Measurements from ENCODE around the gene PLCB4. TPM values are rescaled to one million over a fixed set of nuclear protein-coding genes. Genes with fewer than 3 reads are reported as not detected.

The PLCB4 gene
- total RNA-seq, 4 donors from 2014 or later, result 2.3 to 3.9 (median 3.3) TPM

DNA sequence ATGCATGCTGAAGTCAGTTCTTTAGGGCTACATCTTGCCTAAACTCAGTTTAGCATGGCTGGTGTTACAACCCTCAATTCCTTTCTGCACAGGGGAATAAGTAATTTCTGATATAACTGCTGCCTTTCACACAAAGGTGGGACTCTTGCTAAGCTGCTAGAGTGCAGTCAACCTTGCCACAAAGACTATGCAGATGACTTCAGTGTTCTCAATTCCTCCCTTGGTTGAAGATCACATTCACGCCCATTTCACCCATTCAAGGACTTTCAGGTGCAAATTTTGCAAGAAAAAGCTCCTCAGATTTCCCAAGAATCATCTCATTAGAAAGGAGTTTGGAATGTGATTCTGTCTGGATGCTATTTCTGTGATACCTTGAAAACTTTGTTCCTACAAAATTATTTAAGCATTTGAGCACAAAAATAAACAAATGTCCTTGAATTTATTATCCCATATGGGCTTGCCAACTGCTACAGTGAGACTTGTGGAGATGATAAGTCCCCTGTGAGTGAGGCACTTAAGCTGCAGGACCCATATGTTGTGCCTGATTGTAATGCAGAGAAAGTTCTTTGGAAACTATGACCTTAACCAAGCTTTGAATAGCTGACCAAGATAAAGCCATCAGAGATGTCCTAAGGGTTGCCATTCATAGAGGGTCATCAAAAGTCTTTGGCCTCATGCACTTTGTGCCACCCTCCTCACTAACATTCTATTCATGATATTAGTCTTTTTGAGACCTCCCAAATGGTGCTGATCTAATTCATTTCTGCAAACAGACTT lies 111.8 kb downstream of the PLCB4 start:
- H3K4me3 ChIP-seq, result no peak overlapping the region
- H3K27me3 ChIP-seq, result no peaks in the 10 kb centered on the region
- peaks cover 6% of the 10 kb centered on the region in 2 donors for H3K4me1 ChIP-seq
- in situ Hi-C loops (cut with MboI; ENCODE audit: low sequenced_read_pairs in 4 of 4) (no loop called here), intact Hi-C loops (cut with DNase I; ENCODE audit: low total_unique reads) (no loop called here)
- no peaks in the 10 kb centered on the region for H3K9me3 ChIP-seq
- DNase-seq (no peak), ATAC-seq (no peak)
- H3K36me3 ChIP-seq, result no peaks in the 10 kb centered on the region
- H3K27ac ChIP-seq, result no peak overlapping the region
- TF ChIP-seq POLR2A (IDR thresholded peaks at IDR 0.05), result no peak
- TF ChIP-seq, protein P1, sequence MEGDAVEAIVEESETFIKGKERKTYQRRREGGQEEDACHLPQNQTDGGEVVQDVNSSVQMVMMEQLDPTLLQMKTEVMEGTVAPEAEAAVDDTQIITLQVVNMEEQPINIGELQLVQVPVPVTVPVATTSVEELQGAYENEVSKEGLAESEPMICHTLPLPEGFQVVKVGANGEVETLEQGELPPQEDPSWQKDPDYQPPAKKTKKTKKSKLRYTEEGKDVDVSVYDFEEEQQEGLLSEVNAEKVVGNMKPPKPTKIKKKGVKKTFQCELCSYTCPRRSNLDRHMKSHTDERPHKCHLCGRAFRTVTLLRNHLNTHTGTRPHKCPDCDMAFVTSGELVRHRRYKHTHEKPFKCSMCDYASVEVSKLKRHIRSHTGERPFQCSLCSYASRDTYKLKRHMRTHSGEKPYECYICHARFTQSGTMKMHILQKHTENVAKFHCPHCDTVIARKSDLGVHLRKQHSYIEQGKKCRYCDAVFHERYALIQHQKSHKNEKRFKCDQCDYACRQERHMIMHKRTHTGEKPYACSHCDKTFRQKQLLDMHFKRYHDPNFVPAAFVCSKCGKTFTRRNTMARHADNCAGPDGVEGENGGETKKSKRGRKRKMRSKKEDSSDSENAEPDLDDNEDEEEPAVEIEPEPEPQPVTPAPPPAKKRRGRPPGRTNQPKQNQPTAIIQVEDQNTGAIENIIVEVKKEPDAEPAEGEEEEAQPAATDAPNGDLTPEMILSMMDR (IDR thresholded peaks at IDR 0.05 in 4 of 5, conservative IDR thresholded peaks at IDR 0.05 in 1 of 5), result no peak

GRCh38 chr20:9185511-9185910 lies 116.6 kb downstream of the PLCB4 start:
- DNase-seq (no peak), ATAC-seq (no peak)
- H3K27me3 ChIP-seq, result no peaks in the 10 kb centered on the region
- in situ Hi-C loops (cut with MboI; ENCODE audit: low sequenced_read_pairs in 4 of 4), result no loop called here
- H3K9me3 ChIP-seq, result no peaks in the 10 kb centered on the region
- H3K4me3 ChIP-seq, result no peak overlapping the region
- H3K36me3 ChIP-seq, result no peaks in the 10 kb centered on the region
- H3K27ac ChIP-seq, result no peak overlapping the region
- TF ChIP-seq, protein P1 (IDR thresholded peaks at IDR 0.05 in 4 of 5, conservative IDR thresholded peaks at IDR 0.05 in 1 of 5), result no peak
- no peaks in the 10 kb centered on the region for H3K4me1 ChIP-seq
- intact Hi-C loops (cut with DNase I; ENCODE audit: low total_unique reads), result no loop called here

- H3K4me3 ChIP-seq, result no peak overlapping the region
- ATAC-seq, result no peak
- no peaks in the 10 kb centered on the region for H3K27me3 ChIP-seq
- H3K36me3 ChIP-seq, result no peaks in the 10 kb centered on the region
- no peaks in the 10 kb centered on the region for H3K4me1 ChIP-seq
- TF ChIP-seq POLR2A (IDR thresholded peaks at IDR 0.05), result no peak
- TF ChIP-seq, protein P1 (IDR thresholded peaks at IDR 0.05 in 4 of 5, conservative IDR thresholded peaks at IDR 0.05 in 1 of 5), result no peak
- no peaks in the 10 kb centered on the region for H3K9me3 ChIP-seq
- DNase-seq, result no peak
- intact Hi-C loops (cut with DNase I; ENCODE audit: low total_unique reads), result no loop called here
- in situ Hi-C loops (cut with MboI; ENCODE audit: low sequenced_read_pairs in 4 of 4), result no loop called here
- no peak overlapping the region for H3K27ac ChIP-seq
Observed at GRCh38 chr20:9186396-9186795, 117.5 kb downstream of the PLCB4 start.

DNA sequence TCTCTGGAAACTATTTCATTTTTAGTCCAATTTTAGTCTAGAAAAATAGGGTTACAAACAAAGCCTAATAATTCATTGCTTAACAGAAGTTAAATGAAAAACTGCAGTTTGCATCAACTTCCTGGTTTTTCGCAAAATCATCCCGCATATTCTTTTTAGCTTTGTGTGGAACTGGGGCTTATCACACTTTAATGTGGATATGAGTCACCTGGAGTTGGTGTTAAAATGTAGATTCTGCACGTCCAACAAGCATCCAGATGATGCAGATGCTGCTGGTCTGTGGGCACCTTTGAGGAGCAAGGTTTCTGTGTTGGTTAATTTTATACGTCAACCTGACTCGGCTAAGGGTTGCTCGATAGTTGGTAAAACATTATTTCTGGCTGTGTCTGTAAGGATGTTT lies 126.1 kb downstream of the PLCB4 start:
- DNase-seq (no peak), ATAC-seq (no peak)
- Histone ChIP-seq H3K9me3 (no peaks in the 10 kb centered on the region), H3K4me3 (no peak overlapping the region), H3K36me3 (no peaks in the 10 kb centered on the region), H3K4me1 (no peaks in the 10 kb centered on the region), H3K27ac (no peak overlapping the region), H3K27me3 (no peaks in the 10 kb centered on the region)
- intact Hi-C loops (cut with DNase I; ENCODE audit: low total_unique reads) (no loop called here), in situ Hi-C loops (cut with MboI; ENCODE audit: low sequenced_read_pairs in 4 of 4) (no loop called here)
- TF ChIP-seq POLR2A (IDR thresholded peaks at IDR 0.05), result no peak
- TF ChIP-seq, protein P1 (IDR thresholded peaks at IDR 0.05 in 4 of 5, conservative IDR thresholded peaks at IDR 0.05 in 1 of 5), result no peak

DNA sequence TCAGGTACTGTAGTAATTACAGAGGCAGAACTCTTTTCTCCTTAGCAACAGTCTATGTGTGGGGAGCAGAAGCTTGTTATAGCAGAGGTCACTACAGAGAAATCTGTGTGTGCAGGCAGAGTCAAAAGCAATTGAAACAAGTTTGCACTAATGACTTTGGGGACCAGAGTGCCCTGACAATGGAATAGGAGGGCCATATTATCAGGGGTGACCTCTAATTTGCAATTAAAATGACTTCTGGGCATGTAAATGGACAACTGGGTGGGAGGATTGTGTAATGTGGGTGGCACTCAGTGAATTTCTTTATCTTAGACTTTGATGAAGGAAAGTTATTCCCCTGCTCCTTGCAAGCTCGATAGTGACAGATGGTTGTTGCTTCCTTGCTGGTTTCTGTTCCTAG lies 127.2 kb downstream of the PLCB4 start:
- no peak for ATAC-seq
- in situ Hi-C loops (cut with MboI; ENCODE audit: low sequenced_read_pairs in 4 of 4), result no loop called here
- H3K9me3 ChIP-seq, result no peaks in the 10 kb centered on the region

More for the DNA sequence above, 127.2 kb downstream of the PLCB4 start:
- intact Hi-C loops (cut with DNase I; ENCODE audit: low total_unique reads), result no loop called here
- no peak for DNase-seq
- no peaks in the 10 kb centered on the region for H3K27me3 ChIP-seq
- no peaks in the 10 kb centered on the region for H3K4me1 ChIP-seq
- H3K27ac ChIP-seq, result no peak overlapping the region
- TF ChIP-seq, protein P1 (IDR thresholded peaks at IDR 0.05 in 4 of 5, conservative IDR thresholded peaks at IDR 0.05 in 1 of 5), result no peak
- TF ChIP-seq POLR2A (IDR thresholded peaks at IDR 0.05), result no peak
- no peak overlapping the region for H3K4me3 ChIP-seq
- no peaks in the 10 kb centered on the region for H3K36me3 ChIP-seq

All from gastrocnemius medialis (tissue), 4 donors.